GM21786 (cell line): ENCODE results near the gene SIGLEC1.

Experiments used
- ATAC-seq: cut with Tn5 transposase; IDR thresholded peaks from one replicate; pipeline ENCODE4 v1.9.1; 2021; ENCODE audit not compliant: unreplicated experiment

SIGLEC1 gene

DNA sequence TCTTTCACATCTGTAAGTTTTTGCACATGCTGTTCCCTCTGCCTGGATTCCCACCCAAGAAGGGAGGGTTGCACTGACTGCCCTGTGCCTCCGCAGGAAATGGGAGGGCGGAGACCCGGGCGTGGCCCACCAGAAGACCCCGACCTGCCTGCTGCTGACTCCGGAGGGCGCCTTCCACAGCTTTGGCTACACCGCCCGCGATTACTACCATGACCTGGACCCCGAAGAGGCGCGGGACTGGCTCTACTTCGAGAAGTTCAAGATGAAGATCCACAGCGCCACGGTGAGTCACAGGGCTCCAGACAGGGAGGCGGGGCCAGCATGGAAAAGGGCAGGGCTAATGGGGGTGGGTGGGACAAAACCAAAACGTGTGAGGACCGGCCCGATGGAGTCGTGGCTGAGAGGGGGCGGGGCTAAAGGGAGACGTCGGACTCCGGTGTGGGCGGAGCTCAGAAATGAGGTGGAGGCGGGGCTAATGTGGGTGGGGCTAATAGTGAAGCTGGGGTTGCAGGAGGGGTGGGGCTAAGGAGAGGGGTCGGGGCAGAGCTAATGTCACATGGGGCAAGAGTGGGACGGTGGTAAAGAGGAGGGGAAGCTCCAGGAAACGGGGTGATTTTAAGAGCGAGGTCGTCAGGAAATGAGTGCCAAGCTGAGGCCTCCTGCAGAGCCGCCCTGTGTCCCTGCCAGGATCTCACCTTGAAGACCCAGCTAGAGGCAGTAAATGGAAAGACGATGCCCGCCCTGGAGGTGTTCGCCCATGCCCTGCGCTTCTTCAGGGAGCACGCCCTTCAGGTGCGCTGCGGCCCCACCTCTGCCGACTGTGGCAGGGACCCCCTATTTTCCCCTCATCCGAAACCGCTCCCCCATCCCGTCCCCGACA is 32.6 kb upstream of the SIGLEC1 start:
- no peak for ATAC-seq

DNA sequence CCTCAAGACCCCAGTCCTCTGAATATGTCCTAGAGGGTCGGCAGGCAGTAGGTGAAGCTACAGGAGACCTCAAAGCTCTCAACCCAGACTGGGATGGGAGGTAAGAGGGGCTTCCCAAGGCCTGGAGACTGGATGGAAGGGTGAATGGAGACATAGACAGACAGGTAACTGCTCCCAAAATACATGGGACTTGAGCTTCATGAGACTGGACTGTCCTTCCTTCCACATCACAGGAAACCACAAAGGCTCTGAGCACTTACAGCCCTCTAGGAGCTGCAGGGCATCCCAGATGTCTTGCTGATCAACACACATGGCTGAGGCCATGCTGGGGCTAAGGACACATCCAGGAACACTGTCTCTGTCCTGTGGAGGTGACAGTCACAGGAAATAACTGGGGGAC is 31.6 kb upstream of the SIGLEC1 start:
- no peak for ATAC-seq

DNA sequence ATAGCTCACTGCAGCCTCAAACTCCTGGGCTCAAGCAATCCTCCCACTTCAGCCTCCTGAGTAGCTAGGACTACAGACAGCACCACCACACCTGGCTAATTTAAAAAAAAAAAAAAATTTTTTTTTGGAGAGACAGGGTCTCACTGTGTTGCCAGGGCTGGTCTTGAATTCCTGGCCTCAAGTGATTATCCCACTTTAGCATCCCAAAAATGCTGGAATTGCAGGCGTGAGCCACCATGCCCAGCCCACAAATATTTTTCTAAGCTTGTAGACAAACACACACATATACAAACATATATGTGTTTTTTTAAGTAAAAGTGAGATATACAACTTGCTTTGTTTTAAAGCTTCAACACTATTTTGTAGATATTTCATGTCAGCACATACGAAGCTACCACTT is 30.9 kb upstream of the SIGLEC1 start:
- ATAC-seq: no peak

DNA sequence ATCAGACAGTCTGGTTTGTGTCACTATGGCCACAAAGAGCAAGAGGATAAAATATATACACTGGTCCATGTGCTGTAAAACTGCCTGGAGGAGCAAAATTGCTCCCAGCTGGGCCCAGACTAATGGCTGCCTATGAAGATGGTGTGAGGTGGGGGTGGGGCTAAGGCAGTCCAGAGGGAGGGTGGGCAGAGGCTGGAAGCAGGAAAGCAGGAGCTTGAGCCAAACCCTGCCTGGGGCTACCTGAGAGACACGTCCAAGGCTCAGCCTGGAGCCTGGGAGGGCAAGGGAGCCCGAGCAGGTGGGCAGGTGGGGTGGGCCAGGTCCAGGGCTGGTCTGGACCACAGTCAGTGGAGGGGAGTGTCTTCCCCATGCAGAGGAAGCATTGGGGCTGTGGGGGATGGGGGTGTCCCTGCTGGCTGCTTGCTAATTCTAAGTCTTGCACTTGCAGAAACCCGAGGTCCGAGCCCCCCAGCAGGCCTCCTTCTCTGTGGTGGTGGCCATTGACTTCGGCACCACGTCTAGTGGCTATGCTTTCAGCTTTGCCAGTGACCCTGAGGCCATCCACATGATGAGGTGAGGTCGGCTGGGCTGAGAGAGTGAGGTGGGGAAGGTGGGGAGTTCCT is 29.5 kb upstream of the SIGLEC1 start:
- no peak for ATAC-seq

DNA sequence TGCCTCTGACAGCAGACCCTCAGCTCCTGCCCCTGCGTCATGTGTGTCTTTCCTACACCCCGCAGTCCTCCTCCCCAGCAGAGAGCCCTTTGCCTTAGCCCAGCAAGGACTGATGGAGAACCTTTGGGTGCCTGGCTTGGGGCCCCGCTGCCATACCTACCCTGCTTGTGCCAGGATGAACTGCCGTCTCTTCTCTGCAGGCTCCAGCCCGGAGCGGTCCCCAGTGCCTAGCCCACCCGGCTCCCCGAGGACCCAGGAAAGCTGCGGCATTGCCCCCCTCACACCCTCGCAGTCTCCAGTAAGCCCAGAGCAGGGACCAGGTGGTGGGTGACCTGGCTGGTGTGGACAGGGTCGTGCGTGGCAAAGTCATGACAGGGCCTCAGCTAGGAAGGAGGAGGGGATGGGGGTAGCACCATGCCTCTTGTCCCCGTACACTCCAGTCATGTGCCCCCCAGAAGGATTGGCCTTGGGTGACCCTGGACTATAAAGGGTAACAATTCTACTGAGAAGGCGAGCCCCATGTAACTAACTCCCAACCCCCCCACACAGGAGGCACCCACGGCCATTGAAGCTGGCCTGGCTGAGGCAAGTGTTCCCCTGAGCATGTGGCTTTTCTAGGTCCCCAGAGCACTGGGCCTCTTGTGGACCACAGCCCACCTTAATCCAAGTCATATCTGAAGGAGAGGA is 28.4 kb upstream of the SIGLEC1 start:
- no peak for ATAC-seq

DNA sequence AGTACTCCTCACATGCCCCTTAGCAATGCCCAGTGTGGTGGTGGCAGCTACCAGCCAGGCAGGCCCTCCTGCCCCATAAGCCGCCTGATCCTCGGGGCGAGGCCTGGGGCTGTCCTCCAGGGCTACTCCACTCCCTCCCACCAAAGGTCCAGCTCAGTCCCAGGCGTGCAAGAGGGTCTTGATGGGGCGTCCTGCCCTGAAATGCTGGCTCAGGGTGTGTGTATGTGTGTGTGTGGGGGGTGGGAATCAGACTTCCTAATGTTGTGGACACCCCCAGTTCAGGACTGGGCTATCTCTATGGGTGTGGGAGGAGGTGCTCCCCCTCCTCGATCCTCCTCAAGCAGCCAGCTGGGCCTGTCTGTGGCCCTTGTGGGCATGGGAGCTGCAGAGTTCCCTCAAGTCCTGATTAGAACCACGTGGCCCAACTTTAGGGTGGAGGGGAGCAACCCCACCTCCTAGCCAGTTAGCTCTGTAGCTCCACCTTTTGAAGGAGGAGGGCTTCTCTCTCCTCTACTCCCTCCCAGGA is 27.6 kb upstream of the SIGLEC1 start:
- no peak for ATAC-seq

DNA sequence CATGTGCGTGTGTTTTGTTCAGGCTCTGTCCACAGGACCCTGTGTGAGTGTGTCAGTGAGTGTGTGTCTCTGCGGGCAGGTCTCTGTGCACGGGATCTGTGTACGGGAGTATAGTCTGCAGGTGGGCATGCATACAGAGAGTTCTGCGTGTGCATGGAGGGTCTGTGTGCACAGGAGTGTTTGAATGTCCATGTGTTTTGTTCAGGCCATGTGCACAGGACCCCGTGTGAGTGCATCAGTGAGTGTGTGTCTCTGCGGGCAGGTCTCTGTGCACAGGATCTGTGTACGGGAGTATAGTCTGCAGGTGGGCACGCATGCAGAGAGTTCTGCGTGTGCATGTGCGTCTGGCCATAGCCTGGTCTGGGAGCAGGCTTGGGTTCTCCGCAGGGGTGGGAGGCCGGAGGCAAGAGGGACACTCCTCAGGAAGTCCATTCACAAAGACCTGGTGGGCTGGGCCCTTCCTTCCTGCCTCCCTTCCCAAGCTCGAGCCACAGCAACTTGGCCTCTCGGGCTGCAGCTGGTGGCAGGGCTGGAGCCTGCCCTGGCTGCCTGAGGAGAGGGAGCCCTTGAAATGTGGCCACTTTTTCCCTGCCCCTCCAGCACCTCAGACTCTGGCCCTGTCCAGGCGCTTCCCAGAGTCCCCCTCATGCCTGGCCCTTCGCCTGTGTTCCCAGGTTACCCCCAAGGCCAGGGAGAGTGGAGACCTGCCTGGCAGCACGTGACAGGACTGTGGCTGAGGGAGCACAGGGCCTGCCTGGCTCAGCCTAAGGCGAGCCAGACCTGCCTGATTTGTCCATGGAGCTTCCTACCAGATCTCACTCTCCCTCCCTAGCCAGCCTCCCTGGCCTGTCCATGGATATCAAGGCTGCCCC is 26.9 kb upstream of the SIGLEC1 start:
- ATAC-seq: no peak

DNA sequence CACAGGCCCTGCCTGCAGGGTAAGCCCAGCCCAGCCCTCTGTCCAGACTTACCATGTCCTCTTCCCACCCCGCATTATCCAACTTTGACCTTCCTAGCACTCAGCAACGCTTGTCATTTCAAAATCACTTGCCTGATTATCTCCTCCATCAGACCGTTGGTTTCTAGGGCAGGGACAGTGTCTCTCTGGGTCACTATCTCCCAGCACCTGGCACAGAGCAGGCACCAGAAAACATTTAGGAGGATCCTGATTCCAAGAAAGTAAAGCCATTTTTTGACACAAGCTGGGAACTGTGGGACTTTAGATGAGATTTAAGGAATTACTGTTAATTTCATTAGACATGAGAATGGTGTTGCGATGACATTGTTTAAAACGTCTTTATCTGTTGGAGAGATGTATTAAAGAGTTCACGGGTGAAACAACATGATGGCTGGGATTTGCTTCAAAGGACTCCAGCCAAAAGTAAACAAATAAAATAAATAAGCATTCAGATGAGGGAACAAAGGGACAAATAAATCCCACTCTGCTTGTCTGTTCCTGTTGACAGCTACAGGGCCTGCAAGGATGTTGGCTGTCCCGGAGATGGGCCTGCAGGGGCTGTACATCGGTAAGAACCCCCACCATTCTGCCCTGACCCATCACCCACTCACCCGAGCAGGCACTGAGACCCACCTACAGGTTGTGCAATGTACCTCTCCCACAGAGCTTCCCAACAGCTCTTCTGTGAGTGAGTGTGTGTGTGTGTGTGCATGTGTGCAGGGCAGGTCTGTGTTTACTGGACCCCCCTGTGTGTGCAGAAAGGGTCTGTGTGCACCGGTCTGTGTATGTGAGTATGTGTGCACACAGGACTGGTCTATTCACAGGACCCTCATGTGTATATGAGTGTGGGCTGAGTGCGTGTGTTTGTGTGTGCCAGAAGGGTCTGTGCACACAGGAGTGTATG is 26.0 kb upstream of the SIGLEC1 start:
- no peak for ATAC-seq

DNA sequence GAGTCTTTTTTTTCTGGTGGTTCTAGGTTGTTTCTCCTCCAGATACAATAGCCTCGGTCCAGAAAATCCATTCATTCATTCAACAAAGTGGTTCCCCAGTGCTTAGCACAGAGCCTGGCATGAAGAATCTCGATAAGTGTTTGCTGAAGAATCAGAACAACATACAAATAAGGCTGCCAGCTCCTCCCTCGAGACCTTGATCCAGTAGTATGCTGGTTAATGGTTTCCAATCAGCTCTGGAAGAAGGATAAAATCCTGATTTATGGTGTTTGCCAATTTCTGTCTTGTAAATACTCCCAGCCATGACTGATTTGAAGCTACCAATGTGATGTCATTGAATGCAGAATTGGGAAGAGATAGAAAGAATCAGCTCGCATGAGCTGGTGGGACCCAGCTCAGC is 23.4 kb upstream of the SIGLEC1 start:
- no peak for ATAC-seq

DNA sequence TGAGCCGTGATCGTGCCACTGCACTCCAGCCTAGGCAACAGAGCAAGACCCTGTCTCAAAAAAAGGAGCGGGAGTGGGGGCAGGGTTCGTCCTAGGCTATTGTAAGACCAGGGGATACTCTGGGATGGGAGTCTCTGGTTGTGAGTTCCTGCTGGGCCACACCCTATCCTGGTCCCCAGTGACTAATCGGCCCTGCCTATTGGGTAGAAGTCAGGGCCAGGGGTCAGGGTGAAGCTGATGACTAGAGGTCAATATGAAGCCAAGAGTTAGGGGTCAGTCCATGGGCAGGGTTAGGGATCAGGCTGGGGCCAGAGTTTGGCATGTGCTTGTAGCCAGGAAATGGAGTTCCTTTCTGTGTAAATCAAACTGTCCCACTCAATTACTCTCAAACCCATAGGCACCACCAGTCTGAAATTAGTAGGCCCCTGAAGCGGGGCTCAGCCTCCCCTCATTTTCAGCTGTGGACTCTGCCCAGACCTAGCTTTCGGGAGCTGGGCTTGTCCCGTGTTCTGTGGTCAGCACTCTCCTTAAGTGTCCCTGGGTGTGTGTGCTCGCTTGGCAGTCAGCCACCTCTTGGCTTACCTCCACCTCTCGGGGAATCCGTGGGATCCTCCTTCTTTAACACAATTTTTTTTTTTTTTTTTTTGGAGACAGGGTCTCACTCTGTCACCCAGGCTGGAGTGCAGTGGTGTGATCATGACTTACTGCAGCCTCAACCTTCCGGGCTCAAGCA is 21.9 kb upstream of the SIGLEC1 start:
- no peak for ATAC-seq

DNA sequence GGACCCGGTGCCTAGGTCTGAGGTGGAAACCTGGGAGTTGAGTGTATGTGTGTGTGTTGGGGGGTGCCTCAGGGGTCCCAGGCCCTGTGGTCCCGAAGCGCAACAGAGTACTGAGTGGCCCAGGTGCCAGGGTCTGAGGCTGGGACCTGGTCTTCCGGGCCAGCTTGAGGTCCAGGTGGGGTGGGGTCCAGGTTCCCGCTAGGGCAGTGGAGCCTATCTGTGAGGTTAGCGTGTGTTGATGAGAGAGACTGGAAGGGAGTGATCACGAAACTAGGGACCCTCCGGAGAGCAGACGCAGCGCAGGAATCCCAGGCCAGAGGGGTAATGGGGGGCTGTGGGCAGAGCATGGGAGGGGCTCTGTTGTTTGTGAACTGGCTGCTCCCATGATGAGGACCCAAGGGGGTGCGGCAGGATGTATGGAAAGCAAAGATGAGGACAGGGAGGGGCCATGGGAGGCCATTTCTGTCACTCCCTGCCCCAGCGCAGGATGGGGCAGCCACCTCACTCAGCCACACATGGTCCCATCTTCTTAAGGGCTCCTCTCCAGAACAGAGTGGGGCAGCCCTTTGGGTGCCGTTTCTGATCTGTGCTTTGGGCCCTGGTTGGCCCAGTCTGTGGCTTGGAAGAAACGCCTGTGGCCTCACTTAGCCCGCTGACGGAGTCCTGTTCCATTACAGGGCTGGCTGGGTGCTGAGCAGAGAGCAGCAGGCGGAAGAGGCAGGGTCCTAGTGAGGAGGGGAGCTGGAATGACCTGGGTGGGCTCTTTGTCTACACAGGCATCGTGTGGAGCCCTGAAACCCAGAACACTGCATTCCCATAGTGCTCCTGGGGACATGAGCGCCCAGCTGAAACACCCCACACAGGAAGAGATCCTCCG is 21.0 kb upstream of the SIGLEC1 start:
- no peak for ATAC-seq

DNA sequence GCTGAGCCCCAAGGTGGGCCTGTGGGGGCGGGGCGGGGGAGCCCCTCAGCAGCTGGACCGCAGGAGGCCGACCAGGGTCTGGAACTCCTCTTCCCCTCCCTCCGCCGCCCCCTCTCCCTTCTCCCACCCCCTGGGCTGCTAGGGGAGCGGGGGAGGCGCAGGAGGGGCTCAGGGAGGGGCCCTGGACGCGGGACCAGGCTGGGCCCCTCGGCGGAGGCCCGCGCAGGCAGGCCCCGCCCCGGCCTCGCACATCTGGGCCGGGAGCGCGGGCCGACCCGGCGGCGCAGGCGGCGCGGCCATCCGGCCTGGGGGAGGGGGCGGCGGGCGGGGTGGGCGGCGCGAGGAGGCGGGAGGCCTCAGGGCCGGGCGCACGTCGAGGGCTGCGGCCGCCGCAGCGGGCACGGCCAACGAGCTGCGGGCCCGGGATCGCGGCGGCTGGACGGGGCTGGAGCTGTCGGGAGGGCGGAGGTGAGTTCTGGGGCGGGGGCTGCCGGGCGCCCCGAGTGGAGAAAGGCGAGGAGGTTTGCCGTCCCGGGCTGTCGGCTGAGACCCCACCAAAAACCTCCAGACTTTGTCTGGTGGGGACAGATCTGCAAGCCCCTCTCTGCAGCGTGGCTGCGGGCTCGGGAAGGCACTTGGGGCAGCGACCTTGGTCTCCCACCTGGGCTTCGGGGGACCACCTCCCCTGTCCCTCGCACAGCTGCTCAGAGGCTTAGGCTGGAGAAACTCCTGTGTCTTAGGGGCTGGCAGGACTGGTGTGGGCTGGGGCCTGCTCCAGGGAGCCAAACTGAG is 20.1 kb upstream of the SIGLEC1 start, which contains the start of gene HSPA12B:
HSPA12B (plus strand) TSS at position 359 of the 792 bp plus-strand sequence. CDS start 5,990 bp downstream, outside the sequence.
- ATAC-seq: no peak

DNA sequence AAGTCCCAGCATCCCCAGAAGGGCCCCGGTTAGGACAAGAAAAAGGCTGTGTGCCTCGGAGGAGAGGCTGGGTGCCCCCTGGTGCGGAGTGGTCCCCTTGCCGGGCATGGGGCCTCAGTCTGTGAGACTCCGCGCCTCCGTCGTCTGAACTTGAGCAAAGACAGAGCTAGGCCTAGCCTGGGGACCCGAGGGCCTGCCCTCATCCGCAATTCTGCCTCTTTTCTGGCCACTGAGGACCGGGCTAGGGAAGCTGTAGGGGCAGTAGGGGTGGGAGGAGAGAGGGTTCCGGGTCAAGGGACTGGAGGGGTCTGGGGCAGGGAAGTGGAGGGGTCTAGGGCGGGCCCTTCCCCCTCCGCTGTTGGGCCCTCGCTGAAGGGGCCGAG is 19.5 kb upstream of the SIGLEC1 start:
- ATAC-seq: no peak

DNA sequence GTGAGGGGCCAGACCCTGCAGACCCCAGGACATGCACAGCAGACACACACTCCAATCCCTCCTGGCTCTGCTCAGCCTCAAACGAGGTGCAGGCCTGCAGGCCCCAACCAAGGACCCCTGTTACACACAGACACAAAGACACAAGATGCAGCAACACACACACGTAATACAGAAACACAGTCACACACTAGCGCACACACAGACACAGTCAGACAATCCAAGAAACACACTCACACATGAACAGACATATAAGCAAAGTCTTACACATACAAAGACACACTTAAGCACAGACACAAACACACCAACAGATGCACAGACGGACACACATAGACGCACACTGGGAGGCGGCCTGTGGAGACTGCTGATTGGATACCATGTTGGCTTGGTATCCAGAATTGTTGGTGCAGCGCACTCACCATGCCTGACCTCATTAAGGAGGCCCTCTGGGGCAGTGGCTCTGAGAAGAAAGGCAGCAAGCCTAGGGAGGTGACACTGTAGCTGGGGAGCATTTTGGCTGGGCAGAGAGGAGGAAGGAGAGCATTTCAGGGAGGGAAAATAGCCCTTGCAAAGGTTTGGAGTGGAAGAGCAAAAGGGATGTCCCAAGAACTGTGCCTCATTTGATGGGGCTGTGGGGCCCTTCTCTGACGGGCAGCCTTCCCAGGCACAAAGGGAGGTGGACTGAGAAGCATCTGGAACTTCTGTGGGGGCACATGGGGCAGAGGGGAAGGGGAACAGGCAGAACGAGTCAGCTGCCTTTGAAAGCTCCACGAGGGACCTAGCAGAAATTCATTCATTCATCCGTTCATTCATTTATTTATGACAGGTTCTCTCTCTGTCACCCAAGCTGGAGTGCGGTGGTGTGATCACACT is 18.6 kb upstream of the SIGLEC1 start:
- no peak for ATAC-seq

DNA sequence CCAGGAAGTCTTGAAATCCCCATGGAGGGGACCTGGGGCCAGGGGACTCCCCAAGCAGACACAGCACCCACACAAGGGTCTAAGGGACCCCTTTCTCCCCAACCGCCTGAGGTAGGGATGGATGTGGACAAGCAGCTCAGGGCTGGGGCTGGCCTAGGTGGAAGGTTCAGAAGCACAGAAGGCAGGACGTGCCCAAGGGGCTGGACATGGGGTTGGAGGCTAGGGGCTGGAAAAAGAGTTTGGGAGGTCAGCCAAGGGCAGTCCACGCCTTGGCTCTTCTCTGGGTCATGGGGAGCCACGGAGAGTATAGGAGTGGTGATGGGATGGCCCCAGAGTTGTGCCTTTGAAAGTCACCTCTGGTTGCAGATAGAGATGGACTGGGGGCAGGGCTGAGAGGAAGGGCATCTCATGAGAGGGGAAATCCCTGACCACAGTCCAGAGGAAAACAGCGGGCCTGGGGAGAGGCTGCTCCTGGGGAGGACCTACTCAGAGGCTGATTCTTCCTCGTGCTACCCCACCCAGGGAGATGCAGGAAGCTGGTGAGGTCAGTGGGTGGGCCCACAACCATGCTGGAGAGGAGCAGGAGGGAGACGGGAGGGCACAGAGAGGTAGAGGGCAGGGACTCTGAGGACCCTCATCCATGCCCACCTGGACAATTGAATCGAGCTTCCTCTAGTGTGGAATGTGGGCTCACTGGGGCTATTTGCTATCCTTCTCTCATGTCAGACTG is 17.6 kb upstream of the SIGLEC1 start:
- ATAC-seq: no peak

DNA sequence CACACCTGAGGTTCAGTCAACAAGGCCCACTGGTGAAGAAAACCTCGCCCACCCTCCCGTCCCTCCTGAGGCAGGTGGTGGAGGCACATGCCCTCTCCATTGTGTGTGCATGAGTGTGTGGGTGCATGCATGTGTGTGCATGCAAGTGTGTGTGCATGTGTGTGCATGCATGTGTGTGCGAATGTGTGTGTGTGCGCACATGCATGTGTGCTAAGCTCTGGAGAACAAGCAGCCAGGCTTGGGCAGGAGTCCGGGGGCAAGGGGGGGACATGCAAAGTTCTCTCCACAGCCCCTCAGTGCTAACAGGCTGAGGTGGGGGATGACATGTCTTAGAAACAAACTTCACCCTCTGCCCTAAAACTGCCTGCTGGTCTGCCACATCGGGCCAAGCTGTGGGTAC is 17.0 kb upstream of the SIGLEC1 start:
- no peak for ATAC-seq
